Ovary (tissue), 3 donors: Measurements from ENCODE around the gene DNAJC1.

ENCODE experiments used
- CTCF ChIP-seq, 3 donors: fragments of 450-650 bp in 2 of 3; fragments of 200-600 bp in 1 of 3; IDR thresholded peaks; one replicate each; pipeline versions ENCODE4 v1.5.1 to v1.8.0; 2016 to 2022; ENCODE audit warnings: antibody characterized with exemption in 3 of 3, mild to moderate bottlenecking in 1 of 3
- EP300 ChIP-seq: sonication (generic); formaldehyde crosslinking; IDR thresholded peaks from one replicate; pipeline ENCODE4 v1.6.1; 2017; ENCODE audit warnings: antibody characterized with exemption
- POLR2A ChIP-seq: fragments of 450-650 bp; IDR thresholded peaks from one replicate; pipeline ENCODE4 v1.6.1; 2017; ENCODE audit warnings: antibody characterized with exemption, mild to moderate bottlenecking, moderate library complexity
- donor health status: DM: no; HTN: no; CAD: no.

GRCh38 chr10:21989453-21990154, 13.9 kb downstream of the DNAJC1 start:
- no peak for TF ChIP-seq CTCF (IDR thresholded peaks at IDR 0.05)
- no peak for TF ChIP-seq POLR2A
- TF ChIP-seq EP300 = no peak
